Hippocampal formation (tissue), 2 donors: ENCODE results near the gene RESP18.

Source experiments
- DNase-seq, 2 donors: peaks; one replicate each; lab custom pipeline; 2025; lab: John Stamatoyannopoulos, UW

The RESP18 gene

DNA sequence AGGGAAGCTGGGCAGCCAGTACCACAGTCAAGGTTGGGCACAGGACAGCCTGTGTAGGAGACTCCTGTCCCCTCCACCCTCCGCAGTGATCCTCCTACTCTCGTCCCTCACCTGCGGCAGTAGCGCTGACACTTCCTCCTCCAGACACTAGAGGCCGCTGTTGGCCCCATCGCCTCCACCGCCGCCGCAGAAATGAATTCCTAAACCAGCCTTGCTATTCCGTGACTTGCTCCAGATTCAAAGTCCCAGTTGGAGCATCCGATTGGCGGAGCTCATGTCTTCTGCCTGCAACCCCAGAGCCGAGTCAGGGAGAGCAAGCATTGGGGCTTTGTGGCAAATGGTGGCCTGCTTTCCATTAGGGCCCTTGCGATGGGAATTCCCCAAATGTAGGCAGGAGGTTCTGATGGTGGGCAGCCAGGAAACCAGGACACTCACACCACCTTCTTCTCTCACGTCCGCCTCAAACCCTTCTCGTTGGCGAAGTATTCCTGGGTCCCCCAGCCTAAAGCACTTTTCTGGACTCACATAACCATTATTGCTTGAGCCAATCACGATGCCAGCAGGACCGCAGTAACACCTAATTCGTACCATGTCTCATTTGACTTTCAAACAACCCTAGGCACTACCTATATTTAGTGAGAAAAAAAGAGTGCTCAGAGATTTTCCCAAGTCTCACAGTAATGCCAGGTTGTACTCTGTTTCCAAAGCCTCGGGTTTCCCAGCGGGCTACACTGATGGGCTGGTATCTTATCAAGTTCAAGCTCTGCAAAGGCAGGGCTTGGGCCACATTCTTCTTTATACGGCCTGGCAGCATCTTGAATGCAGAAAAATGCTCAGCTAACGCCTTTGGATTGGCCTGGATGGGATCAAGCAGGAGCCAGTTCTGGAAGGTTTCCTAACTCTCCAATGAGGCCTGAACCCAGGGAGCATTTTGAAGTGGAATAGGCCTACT is 54.6 kb downstream of the RESP18 start:
- DNase-seq, result peak; percentile 79 to 81
